Measurements from ENCODE around the gene DAAM2. TPM values are rescaled to one million over a fixed set of nuclear protein-coding genes. Genes with fewer than 3 reads are reported as not detected.

Gene DAAM2
- total and polyA plus RNA-seq, 9 of the 15 experiments (the other 6 are each of a cell fraction or from before 2014, with no cell fraction given), result 0.01 to 0.07 TPM; not detected in 7

DNA sequence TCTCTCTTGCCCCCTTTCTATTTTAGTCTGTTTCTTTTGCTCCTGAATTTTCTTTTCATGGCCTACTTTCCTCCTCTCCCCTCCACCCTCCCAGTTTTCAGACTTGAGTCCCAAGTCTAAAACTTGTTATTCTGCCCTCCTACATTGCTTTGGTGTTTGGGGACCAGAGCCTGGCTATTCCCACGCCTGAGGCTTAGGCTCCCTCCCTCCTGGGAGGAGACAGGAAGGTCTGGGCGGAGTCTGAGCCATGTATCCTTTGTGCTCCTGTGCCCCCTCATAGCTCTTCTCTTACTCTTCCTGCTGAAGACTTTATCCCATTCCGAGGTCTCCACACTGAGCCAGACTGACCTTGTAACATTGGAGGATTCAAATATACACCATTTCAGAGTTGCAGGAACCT is 69.5 kb downstream of the DAAM2 start:
- ATAC-seq, result no peak
- H3K4me2 ChIP-seq (ENCODE audit: insufficient read depth, low read length), result no peak overlapping the region
- intact Hi-C loops (cut with micrococcal nuclease), result no loop called here
- no peak for DNase-seq (ENCODE audit: extremely low read depth in 1 of 4, low spot score in 3 of 4)
- CTCF ChIA-PET (ENCODE audit: low intra/inter-chr PET ratio), result no interaction called here
- POLR2A ChIA-PET, result no interaction called here
- no peak overlapping the region for H3K9ac ChIP-seq (ENCODE audit: insufficient read depth in 1 of 2, low read depth in 2 of 2, low read length in 2 of 2)
- no peaks in the 10 kb centered on the region for H3K79me2 ChIP-seq (ENCODE audit: control insufficient read depth, insufficient read depth, low read length)
- no peaks in the 10 kb centered on the region for H3K9me3 ChIP-seq (replicated peaks; ENCODE audit: control insufficient read depth, insufficient read depth, low read depth, low read length)
- H3K4me3 ChIP-seq, result no peak overlapping the region
- WGBS (ENCODE audit: insufficient coverage, low coverage, missing lambda C conversion rate), result 3% methylated on average over 3 of the region's 3 CpGs
- BruUV-seq (replicated peaks), result no TSS peak
- in situ Hi-C loops (cut with MboI), result no loop called here
- H4K20me1 ChIP-seq (replicated peaks; ENCODE audit: control insufficient read depth, insufficient read depth, low read length), result no peaks in the 10 kb centered on the region
- no peaks in the 10 kb centered on the region for H3K9me1 ChIP-seq (ENCODE audit: control insufficient read depth, insufficient read depth, low read length)
- no peaks in the 10 kb centered on the region for H3K4me1 ChIP-seq (replicated peaks in 1 of 2; ENCODE audit: control insufficient read depth in 2 of 2, insufficient read depth in 2 of 2, low read length in 2 of 2)
- no peaks in the 10 kb centered on the region for H3K36me3 ChIP-seq (ENCODE audit: control insufficient read depth, insufficient read depth, low read length)
- H3K27ac ChIP-seq (ENCODE audit: extremely low read depth, low read depth, low read length), result no peak overlapping the region
- no peak for FAIRE-seq
- no peak overlapping the region for H2AFZ ChIP-seq (ENCODE audit: low read depth, low read length)
- peaks cover 4 to 8% of the 10 kb centered on the region in 2 experiments; a peak in 3 of 5 replicates for H3K27me3 ChIP-seq (ENCODE audit: control insufficient read depth in 2 of 2, insufficient read depth in 2 of 2, low read length in 2 of 2)
- TF ChIP-seq, protein P1, sequence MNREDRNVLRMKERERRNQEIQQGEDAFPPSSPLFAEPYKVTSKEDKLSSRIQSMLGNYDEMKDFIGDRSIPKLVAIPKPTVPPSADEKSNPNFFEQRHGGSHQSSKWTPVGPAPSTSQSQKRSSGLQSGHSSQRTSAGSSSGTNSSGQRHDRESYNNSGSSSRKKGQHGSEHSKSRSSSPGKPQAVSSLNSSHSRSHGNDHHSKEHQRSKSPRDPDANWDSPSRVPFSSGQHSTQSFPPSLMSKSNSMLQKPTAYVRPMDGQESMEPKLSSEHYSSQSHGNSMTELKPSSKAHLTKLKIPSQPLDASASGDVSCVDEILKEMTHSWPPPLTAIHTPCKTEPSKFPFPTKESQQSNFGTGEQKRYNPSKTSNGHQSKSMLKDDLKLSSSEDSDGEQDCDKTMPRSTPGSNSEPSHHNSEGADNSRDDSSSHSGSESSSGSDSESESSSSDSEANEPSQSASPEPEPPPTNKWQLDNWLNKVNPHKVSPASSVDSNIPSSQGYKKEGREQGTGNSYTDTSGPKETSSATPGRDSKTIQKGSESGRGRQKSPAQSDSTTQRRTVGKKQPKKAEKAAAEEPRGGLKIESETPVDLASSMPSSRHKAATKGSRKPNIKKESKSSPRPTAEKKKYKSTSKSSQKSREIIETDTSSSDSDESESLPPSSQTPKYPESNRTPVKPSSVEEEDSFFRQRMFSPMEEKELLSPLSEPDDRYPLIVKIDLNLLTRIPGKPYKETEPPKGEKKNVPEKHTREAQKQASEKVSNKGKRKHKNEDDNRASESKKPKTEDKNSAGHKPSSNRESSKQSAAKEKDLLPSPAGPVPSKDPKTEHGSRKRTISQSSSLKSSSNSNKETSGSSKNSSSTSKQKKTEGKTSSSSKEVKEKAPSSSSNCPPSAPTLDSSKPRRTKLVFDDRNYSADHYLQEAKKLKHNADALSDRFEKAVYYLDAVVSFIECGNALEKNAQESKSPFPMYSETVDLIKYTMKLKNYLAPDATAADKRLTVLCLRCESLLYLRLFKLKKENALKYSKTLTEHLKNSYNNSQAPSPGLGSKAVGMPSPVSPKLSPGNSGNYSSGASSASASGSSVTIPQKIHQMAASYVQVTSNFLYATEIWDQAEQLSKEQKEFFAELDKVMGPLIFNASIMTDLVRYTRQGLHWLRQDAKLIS (CRISPR knock-in tag; IDR thresholded peaks at IDR 0.05), result no peak
- no peak for TF ChIP-seq CHCHD3 (CRISPR knock-in tag; IDR thresholded peaks at IDR 0.05)
- TF ChIP-seq ZNF699 (CRISPR knock-in tag; IDR thresholded peaks at IDR 0.05; ENCODE audit: insufficient replicate concordance), result no peak
- no peak for TF ChIP-seq KDM2B (CRISPR knock-in tag; IDR thresholded peaks at IDR 0.05)
- TF ChIP-seq ZNF583 (CRISPR knock-in tag; IDR thresholded peaks at IDR 0.05), result no peak
- TF ChIP-seq ILK (tag; IDR thresholded peaks at IDR 0.05; ENCODE audit: borderline replicate concordance, low read depth), result no peak
- TF ChIP-seq, protein P2, sequence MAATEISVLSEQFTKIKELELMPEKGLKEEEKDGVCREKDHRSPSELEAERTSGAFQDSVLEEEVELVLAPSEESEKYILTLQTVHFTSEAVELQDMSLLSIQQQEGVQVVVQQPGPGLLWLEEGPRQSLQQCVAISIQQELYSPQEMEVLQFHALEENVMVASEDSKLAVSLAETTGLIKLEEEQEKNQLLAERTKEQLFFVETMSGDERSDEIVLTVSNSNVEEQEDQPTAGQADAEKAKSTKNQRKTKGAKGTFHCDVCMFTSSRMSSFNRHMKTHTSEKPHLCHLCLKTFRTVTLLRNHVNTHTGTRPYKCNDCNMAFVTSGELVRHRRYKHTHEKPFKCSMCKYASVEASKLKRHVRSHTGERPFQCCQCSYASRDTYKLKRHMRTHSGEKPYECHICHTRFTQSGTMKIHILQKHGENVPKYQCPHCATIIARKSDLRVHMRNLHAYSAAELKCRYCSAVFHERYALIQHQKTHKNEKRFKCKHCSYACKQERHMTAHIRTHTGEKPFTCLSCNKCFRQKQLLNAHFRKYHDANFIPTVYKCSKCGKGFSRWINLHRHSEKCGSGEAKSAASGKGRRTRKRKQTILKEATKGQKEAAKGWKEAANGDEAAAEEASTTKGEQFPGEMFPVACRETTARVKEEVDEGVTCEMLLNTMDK (IDR thresholded peaks at IDR 0.05; ENCODE audit: borderline replicate concordance, insufficient read depth, low read depth, low read length, poor library complexity, severe bottlenecking), result no peak
- TF ChIP-seq, protein P3, sequence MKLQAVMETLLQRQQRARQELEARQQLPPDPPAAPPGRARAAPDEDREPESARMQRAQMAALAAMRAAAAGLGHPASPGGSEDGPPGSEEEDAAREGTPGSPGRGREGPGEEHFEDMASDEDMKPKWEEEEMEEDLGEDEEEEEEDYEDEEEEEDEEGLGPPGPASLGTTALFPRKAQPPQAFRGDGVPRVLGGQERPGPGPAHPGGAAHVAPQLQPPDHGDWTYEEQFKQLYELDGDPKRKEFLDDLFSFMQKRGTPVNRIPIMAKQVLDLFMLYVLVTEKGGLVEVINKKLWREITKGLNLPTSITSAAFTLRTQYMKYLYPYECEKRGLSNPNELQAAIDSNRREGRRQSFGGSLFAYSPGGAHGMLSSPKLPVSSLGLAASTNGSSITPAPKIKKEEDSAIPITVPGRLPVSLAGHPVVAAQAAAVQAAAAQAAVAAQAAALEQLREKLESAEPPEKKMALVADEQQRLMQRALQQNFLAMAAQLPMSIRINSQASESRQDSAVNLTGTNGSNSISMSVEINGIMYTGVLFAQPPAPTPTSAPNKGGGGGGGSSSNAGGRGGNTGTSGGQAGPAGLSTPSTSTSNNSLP (IDR thresholded peaks at IDR 0.05; ENCODE audit: borderline replicate concordance, low read depth, low read length), result no peak
- TF ChIP-seq ZFP36 (IDR thresholded peaks at IDR 0.05; ENCODE audit: low read depth, low read length, partially characterized antibody), result no peak
- TF ChIP-seq, protein P4, sequence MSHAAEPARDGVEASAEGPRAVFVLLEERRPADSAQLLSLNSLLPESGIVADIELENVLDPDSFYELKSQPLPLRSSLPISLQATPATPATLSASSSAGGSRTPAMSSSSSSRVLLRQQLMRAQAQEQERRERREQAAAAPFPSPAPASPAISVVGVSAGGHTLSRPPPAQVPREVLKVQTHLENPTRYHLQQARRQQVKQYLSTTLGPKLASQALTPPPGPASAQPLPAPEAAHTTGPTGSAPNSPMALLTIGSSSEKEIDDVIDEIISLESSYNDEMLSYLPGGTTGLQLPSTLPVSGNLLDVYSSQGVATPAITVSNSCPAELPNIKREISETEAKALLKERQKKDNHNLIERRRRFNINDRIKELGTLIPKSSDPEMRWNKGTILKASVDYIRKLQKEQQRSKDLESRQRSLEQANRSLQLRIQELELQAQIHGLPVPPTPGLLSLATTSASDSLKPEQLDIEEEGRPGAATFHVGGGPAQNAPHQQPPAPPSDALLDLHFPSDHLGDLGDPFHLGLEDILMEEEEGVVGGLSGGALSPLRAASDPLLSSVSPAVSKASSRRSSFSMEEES (CRISPR knock-in tag; IDR thresholded peaks at IDR 0.05), result no peak
- no peak for TF ChIP-seq RBM15 (IDR thresholded peaks at IDR 0.05; ENCODE audit: insufficient read depth, low read length)
